Measurements from ENCODE around the gene ENTPD7.

DNA sequence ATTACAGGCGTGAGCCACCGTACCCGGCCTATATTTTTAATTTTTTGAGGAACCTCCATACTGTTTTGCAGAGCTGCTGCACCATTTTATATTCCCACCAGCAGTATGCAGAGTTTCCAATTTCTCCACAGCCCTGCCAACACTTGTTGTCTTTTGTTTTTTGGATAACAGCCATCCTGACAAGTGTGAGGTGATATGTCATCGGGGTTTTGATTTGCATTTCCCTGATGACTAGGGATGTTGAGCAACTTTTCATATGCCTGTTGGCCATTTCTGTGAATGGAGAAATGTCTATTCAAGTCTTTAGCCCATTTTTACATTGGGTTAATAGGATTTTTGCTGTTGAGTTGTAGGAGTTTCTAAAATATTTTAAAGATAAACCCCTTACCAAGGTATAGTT, 22.2 kb downstream of the ENTPD7 start:
- TF ChIP-seq, protein P1, sequence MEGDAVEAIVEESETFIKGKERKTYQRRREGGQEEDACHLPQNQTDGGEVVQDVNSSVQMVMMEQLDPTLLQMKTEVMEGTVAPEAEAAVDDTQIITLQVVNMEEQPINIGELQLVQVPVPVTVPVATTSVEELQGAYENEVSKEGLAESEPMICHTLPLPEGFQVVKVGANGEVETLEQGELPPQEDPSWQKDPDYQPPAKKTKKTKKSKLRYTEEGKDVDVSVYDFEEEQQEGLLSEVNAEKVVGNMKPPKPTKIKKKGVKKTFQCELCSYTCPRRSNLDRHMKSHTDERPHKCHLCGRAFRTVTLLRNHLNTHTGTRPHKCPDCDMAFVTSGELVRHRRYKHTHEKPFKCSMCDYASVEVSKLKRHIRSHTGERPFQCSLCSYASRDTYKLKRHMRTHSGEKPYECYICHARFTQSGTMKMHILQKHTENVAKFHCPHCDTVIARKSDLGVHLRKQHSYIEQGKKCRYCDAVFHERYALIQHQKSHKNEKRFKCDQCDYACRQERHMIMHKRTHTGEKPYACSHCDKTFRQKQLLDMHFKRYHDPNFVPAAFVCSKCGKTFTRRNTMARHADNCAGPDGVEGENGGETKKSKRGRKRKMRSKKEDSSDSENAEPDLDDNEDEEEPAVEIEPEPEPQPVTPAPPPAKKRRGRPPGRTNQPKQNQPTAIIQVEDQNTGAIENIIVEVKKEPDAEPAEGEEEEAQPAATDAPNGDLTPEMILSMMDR (IDR thresholded peaks at IDR 0.05; ENCODE audit: low read depth, low read length) = no peak
- TF ChIP-seq MYC (IDR thresholded peaks at IDR 0.05; ENCODE audit: low read depth, low read length) = no peak
- no peak for TF ChIP-seq POLR2A (IDR thresholded peaks at IDR 0.05; ENCODE audit: extremely low read depth, insufficient read length)

All from NB4 (cell line).